SK-N-SH treated with all-trans-retinoic acid at 6 μM for 48 hours (cell line): Measurements from ENCODE around the gene BARX2.

ENCODE experiments used
- ATAC-seq: fragments of 200-7000 bp; cut with Tn5 transposase; 3 replicates; pipeline ENCODE4 v1.9.1; 2020; ENCODE audit warnings: mild to moderate bottlenecking, moderate library complexity
- ARNTL ChIP-seq: fragments of 450-650 bp; formaldehyde crosslinking; IDR thresholded peaks from 2 replicates; pipeline ENCODE4 v1.5.0; 2020; ENCODE audit warnings: low read depth, mild to moderate bottlenecking, moderate library complexity, borderline replicate concordance
- BACH2 ChIP-seq: fragments of 250-450 bp; sonication (Bioruptor Pico); IDR thresholded peaks from 2 replicates; pipeline ENCODE4 v1.9.0; 2021; ENCODE audit warnings: mild to moderate bottlenecking, borderline replicate concordance
- CSDC2 ChIP-seq: fragments of 250-450 bp; sonication (Bioruptor Pico); IDR thresholded peaks from 2 replicates; pipeline ENCODE4 v1.5.0; 2020; ENCODE audit warnings: mild to moderate bottlenecking, moderate library complexity
- ESRRG ChIP-seq: fragments of 250-450 bp; sonication (Bioruptor Pico); IDR thresholded peaks from 2 replicates; pipeline ENCODE4 v1.6.1; 2021; ENCODE audit warnings: mild to moderate bottlenecking
- GLIS3 ChIP-seq: fragments of 250-450 bp; sonication (Bioruptor Pico); IDR thresholded peaks from 2 replicates; pipeline ENCODE4 v1.5.0; 2020; ENCODE audit warnings: mild to moderate bottlenecking, moderate library complexity
- ISL1 ChIP-seq: fragments of 250-450 bp; sonication (Bioruptor Pico); IDR thresholded peaks from 2 replicates; pipeline ENCODE4 v2.1.2; 2022; ENCODE audit warnings: mild to moderate bottlenecking, moderate library complexity
- OSR1 ChIP-seq: fragments of 250-450 bp; sonication (Bioruptor Pico); IDR thresholded peaks from 2 replicates; pipeline ENCODE4 v1.8.0; 2022; ENCODE audit warnings: moderate library complexity, mild to moderate bottlenecking, inconsistent platforms
- PPARA ChIP-seq: fragments of 250-450 bp; sonication (Bioruptor Pico); IDR thresholded peaks from 2 replicates; pipeline ENCODE4 v1.5.0; 2020; ENCODE audit warnings: mild to moderate bottlenecking, borderline replicate concordance
- RARB ChIP-seq: fragments of 250-450 bp; sonication (Bioruptor Pico); IDR thresholded peaks from 2 replicates; pipeline ENCODE4 v1.8.0; 2021; ENCODE audit warnings: mild to moderate bottlenecking, moderate library complexity
- SNAI2 ChIP-seq: fragments of 250-450 bp; sonication (Bioruptor Pico); IDR thresholded peaks from 2 replicates; pipeline ENCODE4 v1.5.0; 2020; ENCODE audit warnings: mild to moderate bottlenecking, moderate library complexity
- TCF4 ChIP-seq: fragments of 250-450 bp; sonication (Bioruptor Pico); IDR thresholded peaks from 2 replicates; pipeline ENCODE4 v1.8.0; 2021; ENCODE audit warnings: mild to moderate bottlenecking, moderate library complexity, borderline replicate concordance
- TOX ChIP-seq: fragments of 250-450 bp; sonication (Bioruptor Pico); IDR thresholded peaks from 2 replicates; pipeline ENCODE4 v1.8.0; 2021; ENCODE audit warnings: mild to moderate bottlenecking, moderate library complexity, borderline replicate concordance
- ZC3H10 ChIP-seq: fragments of 250-450 bp; sonication (Bioruptor Pico); IDR thresholded peaks from 2 replicates; pipeline ENCODE4 v1.5.1; 2021; ENCODE audit warnings: mild to moderate bottlenecking, moderate library complexity
- ZFP3 ChIP-seq: fragments of 250-450 bp; sonication (Bioruptor Pico); IDR thresholded peaks from 2 replicates; pipeline ENCODE4 v1.5.0; 2020; ENCODE audit warnings: mild to moderate bottlenecking, moderate library complexity
- ZFP30 ChIP-seq: fragments of 450-650 bp; formaldehyde crosslinking; IDR thresholded peaks from 2 replicates; pipeline ENCODE4 v1.5.0; 2022; ENCODE audit warnings: mild to moderate bottlenecking, moderate library complexity
- ZNF565 ChIP-seq: fragments of 450-650 bp; formaldehyde crosslinking; conservative IDR thresholded peaks from 2 replicates; pipeline ENCODE4 v1.5.0; 2020; ENCODE audit warnings: low read depth, mild to moderate bottlenecking, moderate library complexity
- ZNF70 ChIP-seq: fragments of 450-650 bp; formaldehyde crosslinking; IDR thresholded peaks from 2 replicates; pipeline ENCODE4 v1.5.0; 2020; ENCODE audit warnings: mild to moderate bottlenecking, moderate library complexity
- ZNF8 ChIP-seq: fragments of 450-650 bp; formaldehyde crosslinking; IDR thresholded peaks from 2 replicates; pipeline ENCODE4 v1.5.0; 2020; ENCODE audit warnings: mild to moderate bottlenecking, moderate library complexity
- TF ChIP-seq, protein P1 (sequence below): fragments of 250-450 bp; sonication (Bioruptor Pico); IDR thresholded peaks from 2 replicates; pipeline ENCODE4 v1.8.0; 2021; ENCODE audit warnings: low read depth, mild to moderate bottlenecking, moderate library complexity, borderline replicate concordance
- TF ChIP-seq, protein P2 (sequence below): fragments of 250-450 bp; sonication (Bioruptor Pico); IDR thresholded peaks from 2 replicates; pipeline ENCODE4 v1.8.0; 2020; ENCODE audit warnings: mild to moderate bottlenecking, moderate library complexity, borderline replicate concordance
- TF ChIP-seq, protein P3 (sequence below): fragments of 250-450 bp; sonication (Bioruptor Pico); IDR thresholded peaks from 2 replicates; pipeline ENCODE4 v1.5.0; 2020; ENCODE audit warnings: mild to moderate bottlenecking, moderate library complexity
- TF ChIP-seq, protein P4 (sequence below): fragments of 250-450 bp; sonication (Bioruptor Pico); IDR thresholded peaks from 2 replicates; pipeline ENCODE4 v1.5.1; 2020; ENCODE audit warnings: low read depth, mild to moderate bottlenecking, moderate library complexity
- TF ChIP-seq, protein P5 (sequence below): fragments of 250-450 bp; sonication (Bioruptor Pico); IDR thresholded peaks from 2 replicates; pipeline ENCODE4 v1.5.1; 2021; ENCODE audit warnings: mild to moderate bottlenecking, moderate library complexity

The BARX2 gene

DNA sequence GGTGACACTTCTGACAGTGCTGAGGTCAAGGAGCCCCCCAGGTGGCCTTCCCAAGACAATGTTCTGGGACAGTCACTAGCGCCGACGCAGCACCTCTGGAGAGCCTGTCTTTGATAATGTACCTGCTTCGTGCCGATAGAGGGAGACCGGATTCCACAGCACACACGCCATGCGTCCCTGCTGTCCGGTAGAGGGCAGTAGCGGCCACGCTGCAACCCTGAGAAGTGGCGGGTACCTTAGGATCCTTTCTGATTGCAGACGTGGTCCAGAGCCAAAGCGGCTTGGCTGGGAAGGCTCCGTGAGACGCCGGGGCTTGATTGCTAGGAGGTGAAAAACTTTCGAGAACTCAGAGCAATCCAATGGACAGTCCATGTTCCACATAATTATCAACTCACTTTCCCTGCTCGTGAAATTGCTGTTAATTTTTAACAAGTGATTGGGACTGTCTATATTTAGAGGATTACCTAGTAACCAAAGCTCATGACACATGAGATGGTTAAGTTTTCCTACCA lies 11.4 kb upstream of the BARX2 start:
- peak; percentile 100 for ATAC-seq
- TF ChIP-seq TOX (CRISPR knock-in tag) (no peak), CSDC2 (no peak), ARNTL (CRISPR knock-in tag) (no peak), SNAI2 (no peak), BACH2 (CRISPR knock-in tag) (no peak), ZFP3 (CRISPR knock-in tag) (no peak), ZNF70 (no peak), ZNF8 (CRISPR knock-in tag) (no peak), TCF4 (no peak), OSR1 (CRISPR knock-in tag) (no peak), RARB (CRISPR knock-in tag) (no peak), GLIS3 (CRISPR knock-in tag) (no peak), ZFP30 (CRISPR knock-in tag) (no peak), PPARA (CRISPR knock-in tag) (no peak), ISL1 (no peak)
- TF ChIP-seq, protein P1, sequence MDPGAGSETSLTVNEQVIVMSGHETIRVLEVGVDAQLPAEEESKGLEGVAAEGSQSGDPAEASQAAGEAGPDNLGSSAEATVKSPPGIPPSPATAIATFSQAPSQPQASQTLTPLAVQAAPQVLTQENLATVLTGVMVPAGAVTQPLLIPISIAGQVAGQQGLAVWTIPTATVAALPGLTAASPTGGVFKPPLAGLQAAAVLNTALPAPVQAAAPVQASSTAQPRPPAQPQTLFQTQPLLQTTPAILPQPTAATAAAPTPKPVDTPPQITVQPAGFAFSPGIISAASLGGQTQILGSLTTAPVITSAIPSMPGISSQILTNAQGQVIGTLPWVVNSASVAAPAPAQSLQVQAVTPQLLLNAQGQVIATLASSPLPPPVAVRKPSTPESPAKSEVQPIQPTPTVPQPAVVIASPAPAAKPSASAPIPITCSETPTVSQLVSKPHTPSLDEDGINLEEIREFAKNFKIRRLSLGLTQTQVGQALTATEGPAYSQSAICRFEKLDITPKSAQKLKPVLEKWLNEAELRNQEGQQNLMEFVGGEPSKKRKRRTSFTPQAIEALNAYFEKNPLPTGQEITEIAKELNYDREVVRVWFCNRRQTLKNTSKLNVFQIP (CRISPR knock-in tag) = no peak
- TF ChIP-seq, protein P2, sequence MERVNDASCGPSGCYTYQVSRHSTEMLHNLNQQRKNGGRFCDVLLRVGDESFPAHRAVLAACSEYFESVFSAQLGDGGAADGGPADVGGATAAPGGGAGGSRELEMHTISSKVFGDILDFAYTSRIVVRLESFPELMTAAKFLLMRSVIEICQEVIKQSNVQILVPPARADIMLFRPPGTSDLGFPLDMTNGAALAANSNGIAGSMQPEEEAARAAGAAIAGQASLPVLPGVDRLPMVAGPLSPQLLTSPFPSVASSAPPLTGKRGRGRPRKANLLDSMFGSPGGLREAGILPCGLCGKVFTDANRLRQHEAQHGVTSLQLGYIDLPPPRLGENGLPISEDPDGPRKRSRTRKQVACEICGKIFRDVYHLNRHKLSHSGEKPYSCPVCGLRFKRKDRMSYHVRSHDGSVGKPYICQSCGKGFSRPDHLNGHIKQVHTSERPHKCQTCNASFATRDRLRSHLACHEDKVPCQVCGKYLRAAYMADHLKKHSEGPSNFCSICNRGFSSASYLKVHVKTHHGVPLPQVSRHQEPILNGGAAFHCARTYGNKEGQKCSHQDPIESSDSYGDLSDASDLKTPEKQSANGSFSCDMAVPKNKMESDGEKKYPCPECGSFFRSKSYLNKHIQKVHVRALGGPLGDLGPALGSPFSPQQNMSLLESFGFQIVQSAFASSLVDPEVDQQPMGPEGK = no peak
- TF ChIP-seq, protein P3, sequence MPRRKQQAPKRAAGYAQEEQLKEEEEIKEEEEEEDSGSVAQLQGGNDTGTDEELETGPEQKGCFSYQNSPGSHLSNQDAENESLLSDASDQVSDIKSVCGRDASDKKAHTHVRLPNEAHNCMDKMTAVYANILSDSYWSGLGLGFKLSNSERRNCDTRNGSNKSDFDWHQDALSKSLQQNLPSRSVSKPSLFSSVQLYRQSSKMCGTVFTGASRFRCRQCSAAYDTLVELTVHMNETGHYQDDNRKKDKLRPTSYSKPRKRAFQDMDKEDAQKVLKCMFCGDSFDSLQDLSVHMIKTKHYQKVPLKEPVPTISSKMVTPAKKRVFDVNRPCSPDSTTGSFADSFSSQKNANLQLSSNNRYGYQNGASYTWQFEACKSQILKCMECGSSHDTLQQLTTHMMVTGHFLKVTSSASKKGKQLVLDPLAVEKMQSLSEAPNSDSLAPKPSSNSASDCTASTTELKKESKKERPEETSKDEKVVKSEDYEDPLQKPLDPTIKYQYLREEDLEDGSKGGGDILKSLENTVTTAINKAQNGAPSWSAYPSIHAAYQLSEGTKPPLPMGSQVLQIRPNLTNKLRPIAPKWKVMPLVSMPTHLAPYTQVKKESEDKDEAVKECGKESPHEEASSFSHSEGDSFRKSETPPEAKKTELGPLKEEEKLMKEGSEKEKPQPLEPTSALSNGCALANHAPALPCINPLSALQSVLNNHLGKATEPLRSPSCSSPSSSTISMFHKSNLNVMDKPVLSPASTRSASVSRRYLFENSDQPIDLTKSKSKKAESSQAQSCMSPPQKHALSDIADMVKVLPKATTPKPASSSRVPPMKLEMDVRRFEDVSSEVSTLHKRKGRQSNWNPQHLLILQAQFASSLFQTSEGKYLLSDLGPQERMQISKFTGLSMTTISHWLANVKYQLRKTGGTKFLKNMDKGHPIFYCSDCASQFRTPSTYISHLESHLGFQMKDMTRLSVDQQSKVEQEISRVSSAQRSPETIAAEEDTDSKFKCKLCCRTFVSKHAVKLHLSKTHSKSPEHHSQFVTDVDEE (CRISPR knock-in tag) = no peak
- TF ChIP-seq, protein P4, sequence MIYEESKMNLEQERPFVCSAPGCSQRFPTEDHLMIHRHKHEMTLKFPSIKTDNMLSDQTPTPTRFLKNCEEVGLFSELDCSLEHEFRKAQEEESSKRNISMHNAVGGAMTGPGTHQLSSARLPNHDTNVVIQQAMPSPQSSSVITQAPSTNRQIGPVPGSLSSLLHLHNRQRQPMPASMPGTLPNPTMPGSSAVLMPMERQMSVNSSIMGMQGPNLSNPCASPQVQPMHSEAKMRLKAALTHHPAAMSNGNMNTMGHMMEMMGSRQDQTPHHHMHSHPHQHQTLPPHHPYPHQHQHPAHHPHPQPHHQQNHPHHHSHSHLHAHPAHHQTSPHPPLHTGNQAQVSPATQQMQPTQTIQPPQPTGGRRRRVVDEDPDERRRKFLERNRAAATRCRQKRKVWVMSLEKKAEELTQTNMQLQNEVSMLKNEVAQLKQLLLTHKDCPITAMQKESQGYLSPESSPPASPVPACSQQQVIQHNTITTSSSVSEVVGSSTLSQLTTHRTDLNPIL = no peak

DNA sequence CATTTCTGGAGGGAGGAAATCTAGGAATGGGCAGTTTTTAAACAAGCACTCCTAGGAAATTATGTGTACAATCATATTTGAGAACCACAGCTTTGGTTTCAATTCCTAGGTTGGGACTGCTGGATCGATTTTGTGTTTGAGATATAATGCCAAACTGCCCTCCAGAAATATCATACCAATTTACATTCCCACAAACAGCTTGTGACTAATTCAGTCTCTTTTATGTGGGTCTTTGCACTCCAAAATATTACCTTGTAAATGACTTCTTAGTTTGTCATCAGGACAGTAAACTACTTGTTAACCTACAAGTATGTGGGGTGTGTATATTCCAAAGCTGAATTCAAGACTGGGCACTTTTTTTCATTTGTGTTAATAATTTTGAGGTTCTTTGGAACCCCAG lies 9.8 kb upstream of the BARX2 start:
- TF ChIP-seq BACH2 (CRISPR knock-in tag) = no peak
- TF ChIP-seq, protein P5, sequence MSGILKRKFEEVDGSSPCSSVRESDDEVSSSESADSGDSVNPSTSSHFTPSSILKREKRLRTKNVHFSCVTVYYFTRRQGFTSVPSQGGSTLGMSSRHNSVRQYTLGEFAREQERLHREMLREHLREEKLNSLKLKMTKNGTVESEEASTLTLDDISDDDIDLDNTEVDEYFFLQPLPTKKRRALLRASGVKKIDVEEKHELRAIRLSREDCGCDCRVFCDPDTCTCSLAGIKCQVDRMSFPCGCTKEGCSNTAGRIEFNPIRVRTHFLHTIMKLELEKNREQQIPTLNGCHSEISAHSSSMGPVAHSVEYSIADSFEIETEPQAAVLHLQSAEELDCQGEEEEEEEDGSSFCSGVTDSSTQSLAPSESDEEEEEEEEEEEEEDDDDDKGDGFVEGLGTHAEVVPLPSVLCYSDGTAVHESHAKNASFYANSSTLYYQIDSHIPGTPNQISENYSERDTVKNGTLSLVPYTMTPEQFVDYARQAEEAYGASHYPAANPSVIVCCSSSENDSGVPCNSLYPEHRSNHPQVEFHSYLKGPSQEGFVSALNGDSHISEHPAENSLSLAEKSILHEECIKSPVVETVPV = no peak
- TF ChIP-seq, protein P3 (CRISPR knock-in tag) = no peak
- TF ChIP-seq ESRRG = no peak
- no peak for TF ChIP-seq OSR1 (CRISPR knock-in tag)
- TF ChIP-seq CSDC2 = no peak
- no peak for TF ChIP-seq SNAI2
- TF ChIP-seq RARB (CRISPR knock-in tag) = no peak
- TF ChIP-seq ZNF565 (CRISPR knock-in tag) = no peak
- no peak for TF ChIP-seq GLIS3 (CRISPR knock-in tag)
- TF ChIP-seq, protein P4 = no peak
- TF ChIP-seq, protein P1 (CRISPR knock-in tag) = no peak
- no peak for TF ChIP-seq ZFP30 (CRISPR knock-in tag)
- TF ChIP-seq ZNF8 (CRISPR knock-in tag) = no peak
- TF ChIP-seq ZC3H10 (CRISPR knock-in tag) = no peak
- TF ChIP-seq ISL1 = no peak
- ATAC-seq = no peak
